Measurements from ENCODE around the gene TAF8.
"Not testable (repeated sequence)": the region's sequence is repeated elsewhere in the genome, so short reads cannot be mapped to it uniquely, and the experiment has no call there.

TAF8 gene

DNA sequence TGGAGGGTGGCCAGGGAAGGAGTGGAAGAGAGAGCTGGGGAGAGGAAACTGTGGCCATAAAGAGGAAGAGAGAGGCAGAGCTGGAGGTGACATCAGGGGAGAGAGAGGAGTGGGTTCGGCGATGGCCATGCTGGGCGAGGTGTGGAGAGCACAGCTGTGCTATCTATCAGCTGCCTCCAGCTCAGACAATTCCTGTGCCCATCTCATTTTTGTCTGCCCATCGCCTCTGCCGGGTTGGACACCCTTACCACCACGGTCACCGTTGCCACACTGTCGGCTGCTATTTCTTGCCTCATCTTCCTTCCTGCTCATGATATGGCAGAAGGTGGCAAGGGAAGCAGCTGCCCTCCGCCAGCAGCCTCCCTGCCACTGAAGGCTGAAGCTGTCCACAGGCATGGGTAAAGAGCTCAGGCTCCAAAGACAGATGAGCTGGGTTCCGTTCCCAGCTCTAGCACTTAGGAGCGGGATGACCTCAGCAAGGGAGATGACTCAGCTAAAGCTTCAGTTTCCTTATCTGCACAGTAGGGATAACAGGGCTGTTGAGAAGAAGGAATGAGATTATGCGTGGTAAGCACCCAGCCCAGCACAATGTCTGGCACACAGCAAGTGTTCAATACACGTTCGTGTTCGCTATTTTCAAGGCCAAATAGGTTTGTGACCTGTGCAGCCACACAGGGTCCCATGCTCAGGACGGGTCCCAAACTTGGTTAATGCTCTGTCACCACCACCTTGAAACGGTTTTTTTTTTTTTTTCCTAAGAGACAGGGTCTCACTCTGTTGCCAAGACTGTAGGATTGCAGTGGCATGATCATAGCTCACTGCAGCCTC, 21.9 kb upstream of the TAF8 start:
- no peak overlapping the region for H3K27ac ChIP-seq
- DNase-seq (ENCODE audit: low read depth, low spot score): no peak

DNA sequence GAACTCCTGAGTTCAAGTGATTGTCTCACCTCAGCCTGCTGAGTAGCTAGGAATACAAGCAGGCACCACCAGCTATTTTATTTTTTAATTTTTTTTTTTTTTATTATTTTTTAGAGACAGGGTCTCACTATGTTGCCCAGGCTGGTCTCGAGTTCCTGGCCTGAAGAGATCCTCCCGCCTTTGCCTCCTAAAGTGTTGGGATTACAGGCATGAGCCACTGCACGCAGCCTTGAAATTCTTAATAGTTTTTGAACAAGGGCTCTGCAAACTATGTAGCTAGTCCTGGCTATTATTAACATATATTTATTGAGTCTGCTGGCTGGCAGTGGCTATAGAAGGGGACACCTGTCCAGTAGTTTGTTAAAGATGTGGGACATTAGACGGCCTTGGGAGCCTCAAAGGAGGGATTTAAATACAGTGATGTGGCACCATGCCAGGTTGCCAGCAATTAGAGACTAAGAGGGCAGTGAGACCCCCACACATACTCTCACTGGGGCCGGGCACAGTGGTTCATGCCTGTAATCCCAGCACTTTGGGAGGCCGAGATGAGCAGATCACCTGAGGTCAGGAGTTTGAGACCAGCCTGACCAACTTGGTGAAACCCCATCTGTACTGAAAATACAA, 21.1 kb upstream of the TAF8 start:
- DNase-seq (ENCODE audit: low read depth, low spot score): no peak
- no peak overlapping the region for H3K27ac ChIP-seq

DNA sequence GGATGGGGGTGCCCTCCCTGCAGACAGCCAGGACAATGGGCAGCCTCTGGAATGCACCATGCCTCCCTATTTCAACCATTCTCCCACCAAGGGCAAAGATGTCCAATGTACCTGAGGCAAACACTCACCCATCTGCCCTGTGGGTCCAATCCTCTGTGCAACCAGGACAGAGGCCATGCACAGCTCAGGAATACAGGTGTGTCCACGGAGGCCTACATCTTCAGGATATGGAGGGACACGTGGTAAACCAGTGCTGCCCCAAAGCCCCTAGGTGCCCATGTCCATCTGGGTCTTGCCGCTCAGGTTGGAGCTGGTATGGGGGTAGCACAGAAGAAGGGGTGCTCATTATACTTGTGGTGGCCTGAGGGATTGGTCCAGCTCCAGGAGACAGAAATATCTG, 20.4 kb upstream of the TAF8 start:
- no peak overlapping the region for H3K27ac ChIP-seq
- DNase-seq (ENCODE audit: low read depth, low spot score): no peak

DNA sequence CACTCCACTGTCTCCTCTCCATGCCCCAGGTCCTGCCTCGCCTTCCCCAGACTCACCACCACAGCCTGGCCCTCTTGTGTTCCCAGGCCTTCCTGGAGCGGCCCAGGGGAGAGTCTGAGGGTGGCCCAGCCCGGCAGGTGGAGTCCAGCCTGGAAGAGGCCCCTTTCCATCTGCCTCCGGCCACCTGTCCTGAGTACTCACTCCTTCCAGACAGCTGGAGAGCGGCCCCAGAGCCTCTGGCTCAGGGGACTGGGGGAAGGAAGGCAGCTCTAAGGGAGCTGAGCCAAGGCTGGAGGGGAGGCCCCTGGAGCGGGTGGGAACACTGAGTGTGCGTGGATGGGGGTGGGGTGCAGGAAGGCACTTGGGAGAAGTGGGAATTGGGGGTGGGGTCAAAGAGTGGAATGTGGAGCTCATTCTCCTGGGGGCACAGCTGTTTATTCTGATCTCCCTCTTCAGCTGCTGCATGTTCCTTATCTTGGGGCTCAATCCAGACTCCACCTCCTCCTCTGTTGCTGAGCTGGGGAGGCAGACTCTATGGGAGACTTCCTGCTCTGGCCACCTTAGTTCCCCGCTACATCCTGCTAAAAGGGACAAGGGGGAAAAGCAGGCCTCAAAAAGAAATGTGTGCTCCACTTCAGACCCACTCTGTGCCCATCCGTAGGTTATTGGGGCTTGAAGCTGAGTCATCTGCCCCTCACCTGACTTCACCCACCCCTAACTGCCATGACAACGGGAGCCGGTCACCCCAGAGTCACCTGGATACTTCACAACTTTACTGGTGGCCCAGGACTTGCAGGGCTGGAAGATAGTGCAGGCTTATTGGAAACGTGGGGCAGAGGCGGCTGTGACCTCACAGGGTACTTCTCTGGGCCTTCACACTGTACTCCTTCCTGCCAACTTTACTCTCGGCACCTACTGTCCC, 19.5 kb upstream of the TAF8 start:
- DNase-seq (ENCODE audit: low read depth, low spot score): no peak
- H3K27ac ChIP-seq: no peak overlapping the region

DNA sequence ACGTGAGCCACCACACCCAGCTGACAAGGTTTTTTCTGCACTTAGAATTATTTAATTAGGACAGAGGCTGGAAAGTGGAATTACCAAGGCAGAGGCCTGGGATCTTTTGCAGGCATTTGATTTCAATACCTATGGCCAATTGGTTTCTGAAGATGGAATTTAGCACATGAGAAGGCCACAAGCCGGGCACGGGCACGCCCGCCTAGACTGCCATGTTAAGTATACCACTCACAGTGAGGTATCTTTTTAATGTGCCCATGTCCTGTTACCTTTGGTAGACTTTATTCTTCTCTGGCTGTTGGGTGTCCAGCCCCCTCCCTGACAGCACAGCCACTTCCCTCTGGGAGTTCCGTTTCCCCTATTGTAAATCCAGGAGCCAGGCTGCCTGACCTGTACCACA, 18.0 kb upstream of the TAF8 start:
- no peak overlapping the region for H3K27ac ChIP-seq
- DNase-seq (ENCODE audit: low read depth, low spot score): no peak

DNA sequence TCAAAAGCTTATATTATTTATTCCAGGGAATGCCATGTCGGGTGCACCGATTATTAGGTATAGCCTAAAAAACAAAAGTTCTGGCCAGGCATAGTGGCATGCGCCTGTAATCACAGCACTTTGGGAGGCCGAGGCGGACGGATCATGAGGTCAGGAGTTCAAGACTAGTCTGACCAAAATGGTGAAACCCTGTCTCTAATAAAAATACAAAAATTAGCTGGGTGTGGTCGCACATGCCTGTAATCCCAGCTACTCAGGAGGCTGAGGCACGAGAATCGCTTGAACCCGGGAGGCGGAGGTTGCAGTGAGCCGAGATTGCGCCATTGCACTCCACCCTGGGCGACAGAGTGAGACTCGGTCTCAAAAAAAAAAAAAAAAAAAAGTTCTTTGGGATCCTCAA, 12.7 kb upstream of the TAF8 start:
- not testable (repeated sequence) for DNase-seq (ENCODE audit: low read depth, low spot score); H3K27ac ChIP-seq

DNA sequence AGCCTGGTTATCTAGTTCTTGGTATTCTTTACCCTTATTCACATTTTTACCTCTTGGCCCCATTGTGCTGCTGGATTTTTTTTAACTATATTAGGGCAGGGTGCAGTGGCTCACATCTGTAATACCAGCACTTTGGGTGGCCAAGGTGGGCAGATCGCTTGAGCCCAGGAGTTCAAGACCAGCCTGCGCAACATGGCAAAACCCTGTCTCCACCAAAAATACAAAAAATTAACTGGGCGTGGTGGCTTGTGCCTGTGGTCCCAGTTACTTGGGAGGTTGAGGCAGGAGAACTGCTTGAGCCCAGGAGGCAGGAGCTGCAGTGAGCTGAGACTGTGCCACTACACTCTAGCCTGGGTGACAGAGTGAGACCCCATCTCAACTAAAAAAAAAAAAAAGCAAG, 12.2 kb upstream of the TAF8 start:
- no peak for DNase-seq (ENCODE audit: low read depth, low spot score)
- H3K27ac ChIP-seq: no peak overlapping the region

DNA sequence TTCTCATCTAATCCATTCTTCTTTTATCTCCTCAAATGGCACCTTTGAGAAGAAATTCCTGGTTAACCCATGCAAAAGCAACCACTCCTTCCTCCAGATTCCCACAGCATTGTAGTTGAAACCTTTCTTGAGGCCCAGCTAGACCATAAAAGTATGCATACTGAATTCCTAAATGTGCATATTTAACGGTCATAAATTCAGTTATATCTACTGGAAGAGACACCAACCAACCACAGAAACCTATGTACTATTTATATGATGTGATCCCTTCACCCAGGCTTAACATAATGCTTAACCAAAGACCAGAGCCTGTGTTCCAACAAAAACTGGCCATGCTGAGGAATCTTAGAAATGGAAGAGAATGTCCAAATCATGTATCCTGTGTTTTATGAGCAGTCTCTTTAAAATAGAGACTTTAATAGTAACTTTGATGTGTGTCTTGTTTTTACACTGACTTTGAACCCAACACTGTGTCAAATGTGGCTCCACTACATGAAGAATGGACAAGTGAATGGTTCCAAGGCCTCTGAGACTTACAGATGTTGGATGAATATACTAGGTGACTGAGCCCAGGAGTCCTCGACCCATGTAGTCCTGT, 11.4 kb upstream of the TAF8 start:
- no peak overlapping the region for H3K27ac ChIP-seq
- no peak for DNase-seq (ENCODE audit: low read depth, low spot score)

DNA sequence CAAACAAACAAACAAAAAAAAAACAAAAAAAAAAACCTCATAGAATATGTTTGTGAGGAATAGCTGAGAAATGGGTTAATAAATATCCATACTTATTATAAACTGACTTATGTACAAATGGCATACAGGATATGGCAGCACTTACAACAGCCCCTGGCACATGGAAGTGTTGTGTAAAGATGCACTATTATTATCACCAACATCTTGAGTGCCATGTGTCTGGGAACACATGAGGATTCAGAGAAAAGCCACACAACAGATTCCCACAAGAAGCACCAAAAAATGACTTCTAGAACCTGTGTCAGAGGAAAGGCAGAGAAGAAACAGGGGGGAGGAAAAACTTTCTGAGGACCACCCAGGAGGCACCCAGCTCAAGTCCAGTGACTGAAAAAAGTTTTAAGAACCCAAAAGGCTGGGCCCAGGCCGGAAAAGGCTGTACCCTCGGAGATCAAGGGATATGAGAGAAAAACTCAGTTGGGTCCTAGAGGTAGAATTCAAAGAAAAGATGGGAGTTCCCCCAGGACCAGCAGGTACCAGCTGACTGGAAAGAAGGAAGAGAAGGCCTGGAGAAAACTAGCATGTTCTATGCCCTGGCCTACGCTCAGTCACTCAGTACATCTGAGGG, 9.4 kb upstream of the TAF8 start:
- DNase-seq (ENCODE audit: low read depth, low spot score): no peak
- no peak overlapping the region for H3K27ac ChIP-seq

DNA sequence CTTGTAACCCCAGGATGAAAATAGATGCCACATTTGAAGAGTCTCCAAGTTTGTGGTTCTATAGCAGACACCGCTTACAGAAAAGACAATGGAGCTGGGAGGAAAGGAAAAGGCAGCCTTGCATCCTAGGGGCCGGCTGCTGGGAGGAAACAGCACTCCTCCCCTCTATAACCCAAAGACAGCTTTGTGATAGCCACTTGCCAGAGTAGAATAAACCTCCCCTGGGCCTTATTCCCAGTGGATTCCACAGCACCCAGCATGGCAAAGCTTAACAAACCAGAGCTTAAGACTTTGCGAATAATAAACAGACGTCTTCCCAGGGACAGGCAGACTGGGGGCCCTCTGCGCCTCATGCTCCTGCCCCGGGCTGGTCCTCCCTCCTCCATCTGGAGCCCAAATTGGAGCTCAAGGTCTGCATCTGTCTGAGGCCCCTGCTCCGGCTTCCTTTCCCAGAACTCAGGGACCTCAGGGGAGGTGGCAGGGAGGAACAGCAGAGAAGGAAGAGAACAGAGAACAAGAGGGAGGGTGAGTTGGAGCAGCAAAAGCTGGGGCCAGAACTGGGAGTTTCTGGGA, 8.8 kb upstream of the TAF8 start:
- no peak overlapping the region for H3K27ac ChIP-seq
- DNase-seq (ENCODE audit: low read depth, low spot score): no peak

DNA sequence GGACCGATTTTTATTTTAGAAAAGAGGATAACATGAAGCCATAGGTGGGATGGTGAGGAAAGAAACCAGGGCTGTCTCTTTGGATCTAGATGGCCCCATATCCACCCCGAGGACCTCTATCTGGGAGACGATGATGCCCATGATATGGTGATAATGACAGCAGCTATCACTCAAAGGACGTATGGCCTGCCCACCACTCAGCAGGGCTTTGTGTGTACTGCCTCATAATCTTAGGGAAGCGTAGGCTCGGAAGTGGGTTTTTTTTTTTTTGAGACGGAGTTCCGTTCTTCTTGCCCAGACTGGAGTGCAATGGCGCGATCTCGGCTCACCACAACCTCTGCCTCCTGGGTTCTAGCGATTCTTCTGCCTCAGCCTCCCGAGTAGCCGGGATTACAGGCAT, 8.2 kb upstream of the TAF8 start:
- DNase-seq (ENCODE audit: low read depth, low spot score): no peak
- no peak overlapping the region for H3K27ac ChIP-seq

DNA sequence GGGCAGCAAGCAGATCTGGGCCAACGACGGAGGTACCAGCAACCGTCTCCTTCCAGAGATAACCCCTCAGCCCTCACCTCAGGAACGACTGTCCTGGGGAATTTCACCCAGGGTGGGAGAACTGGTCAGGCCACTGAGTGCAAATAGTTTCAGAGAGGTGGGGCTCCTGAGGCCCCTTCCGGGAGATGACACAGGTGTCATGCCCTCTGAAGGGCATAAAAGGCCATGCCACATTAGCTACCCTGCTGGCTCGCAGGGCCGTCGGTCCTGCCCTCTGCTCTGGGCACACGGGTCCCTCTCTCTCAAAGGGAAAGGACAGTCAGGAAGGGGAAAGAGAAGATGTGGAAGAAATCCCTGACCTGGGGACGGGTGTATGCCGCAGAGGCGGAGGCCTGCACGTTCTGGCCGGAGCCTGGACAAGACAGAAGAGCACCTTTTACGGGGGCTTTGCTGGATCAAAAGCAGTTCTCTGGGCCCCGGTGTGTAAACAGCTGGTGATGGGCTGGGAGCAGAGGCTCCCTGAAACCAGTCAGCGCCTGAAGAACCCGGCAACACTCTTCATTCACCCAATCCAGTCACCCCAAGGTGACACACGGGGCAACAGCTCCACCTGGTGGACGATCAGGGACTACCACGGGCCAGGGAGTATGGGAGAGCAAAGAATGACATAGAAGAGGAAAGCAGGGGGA, 6.4 kb upstream of the TAF8 start:
- no peak overlapping the region for H3K27ac ChIP-seq
- no peak for DNase-seq (ENCODE audit: low read depth, low spot score)

DNA sequence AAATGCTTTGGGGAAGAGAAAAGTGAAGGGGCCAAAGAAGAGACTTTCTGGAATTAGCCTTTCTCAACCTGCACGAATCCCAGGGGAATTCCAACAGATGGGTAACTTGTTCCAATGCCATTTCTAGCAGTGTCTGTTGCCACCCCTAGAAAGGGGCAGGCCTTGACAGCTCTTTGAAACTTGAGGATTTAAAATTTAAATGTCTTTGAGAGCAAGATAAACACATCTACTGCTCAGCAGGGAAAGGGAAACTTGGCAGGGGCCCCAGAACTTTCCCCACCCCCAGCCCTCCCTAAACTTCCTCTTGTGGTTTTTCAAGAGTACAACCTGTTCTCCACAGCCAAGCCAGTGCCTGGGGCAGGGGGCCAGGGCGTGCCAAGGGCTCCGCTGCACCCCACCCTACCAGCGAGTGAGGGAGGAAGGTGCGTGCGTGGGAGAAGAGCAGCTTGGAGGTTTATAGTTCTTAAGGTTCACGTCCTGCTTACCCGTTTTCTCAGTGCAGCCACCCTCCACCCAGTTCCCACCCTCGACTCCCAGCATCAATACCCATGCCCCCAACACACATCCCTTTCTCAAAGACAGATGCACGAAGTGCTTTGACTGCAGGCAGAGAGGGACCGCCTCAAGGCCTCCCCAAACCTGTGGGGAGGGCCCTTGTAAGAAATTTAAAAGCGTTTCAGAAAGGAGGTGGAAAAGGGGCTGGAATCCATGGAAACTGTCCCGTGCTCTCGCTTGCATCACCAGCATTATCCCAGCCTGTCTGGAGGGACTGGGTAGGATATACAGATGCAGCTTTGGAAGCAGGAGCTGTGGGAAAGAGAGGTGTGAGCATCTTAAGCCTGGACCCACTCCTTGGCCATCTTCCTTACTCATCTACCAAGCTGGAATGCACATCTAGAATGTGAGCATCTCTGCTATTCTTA, 4.5 kb upstream of the TAF8 start:
- H3K27ac ChIP-seq: peak overlapping the region; percentile 84
- peak; percentile 60 for DNase-seq (ENCODE audit: low read depth, low spot score)

DNA sequence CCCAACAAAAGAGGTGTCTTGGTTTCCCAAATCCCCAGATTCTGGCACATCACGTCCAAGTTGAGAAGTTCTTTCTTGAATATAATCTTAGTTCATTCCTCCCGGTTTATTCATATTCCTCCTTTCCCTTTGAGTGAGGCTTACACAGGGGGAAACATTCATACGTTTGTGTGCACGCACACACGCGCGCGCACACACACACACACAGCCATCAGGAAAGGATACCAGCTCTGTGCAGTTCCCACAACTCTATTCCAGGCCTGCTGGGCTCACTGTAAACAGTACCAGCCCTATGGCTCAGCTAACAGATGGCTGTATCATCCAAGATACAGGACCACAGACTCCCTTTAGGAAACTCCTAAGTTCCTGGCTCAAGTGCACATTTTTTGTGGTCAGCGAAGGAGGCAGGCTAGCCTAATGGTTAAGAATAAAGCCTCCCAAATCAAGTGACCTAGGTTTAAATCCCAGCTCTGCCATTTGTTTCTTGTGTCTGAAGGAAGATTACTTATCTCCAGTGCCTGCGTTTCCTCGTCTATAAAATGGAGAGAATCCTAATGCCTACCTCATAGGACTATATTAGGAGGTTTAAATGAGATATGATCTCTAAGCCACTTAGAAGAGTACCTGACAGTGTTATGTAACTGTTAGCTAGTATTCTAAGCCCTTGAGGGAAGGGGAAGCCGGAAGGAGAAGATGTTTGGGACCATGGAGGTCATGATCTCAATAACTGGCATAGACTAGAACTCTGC, 3.7 kb upstream of the TAF8 start:
- H3K27ac ChIP-seq: peak overlapping the region; percentile 84
- DNase-seq (ENCODE audit: low read depth, low spot score): no peak

DNA sequence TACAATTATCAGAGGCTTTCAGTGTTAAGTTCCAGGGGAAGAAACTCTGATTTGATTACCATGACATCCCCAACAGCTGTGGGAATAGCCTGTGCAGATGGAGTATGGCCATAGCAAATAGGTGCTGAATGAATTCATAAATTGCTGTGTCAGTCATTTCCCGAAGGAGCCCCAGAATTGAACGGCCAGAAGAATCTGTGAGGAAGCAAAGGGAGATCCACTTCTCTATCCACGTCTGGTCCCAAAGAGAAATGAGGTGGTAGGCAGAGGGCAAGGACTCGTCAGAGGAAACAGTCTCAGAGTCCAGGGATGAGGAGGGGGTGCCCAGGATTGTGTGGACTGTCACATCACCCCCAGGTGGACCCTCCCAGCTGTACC, 3.1 kb upstream of the TAF8 start:
- DNase-seq (ENCODE audit: low read depth, low spot score): no peak
- no peak overlapping the region for H3K27ac ChIP-seq

DNA sequence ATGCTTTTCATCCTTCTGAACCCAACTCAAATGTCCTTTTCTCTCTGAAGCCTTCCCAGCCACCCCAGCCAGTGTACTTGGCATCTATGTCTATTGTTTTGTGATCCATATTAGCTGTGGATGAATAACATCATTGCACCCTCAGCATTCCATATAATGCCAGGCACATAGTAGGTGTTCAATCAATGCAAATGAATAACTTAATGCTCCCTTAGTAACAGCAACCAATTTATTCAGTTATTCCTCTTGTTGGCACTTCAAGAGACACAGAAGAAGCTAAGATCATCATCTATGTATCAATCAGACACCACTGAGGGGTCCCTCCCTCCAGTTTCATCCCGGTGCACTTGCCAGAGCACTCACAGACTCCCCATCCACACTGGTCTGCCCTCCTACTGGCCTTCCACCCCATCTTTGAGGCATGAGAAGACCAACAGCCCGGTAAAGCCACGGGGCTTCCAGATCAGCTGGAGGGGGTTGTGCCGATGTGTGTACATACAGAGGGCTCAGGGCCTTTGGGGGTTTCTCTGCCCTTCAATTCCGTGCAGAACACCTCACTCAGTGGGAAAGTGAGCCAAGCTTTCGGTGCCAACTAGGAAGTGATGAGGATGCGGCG, 2.4 kb upstream of the TAF8 start:
- no peak overlapping the region for H3K27ac ChIP-seq
- no peak for DNase-seq (ENCODE audit: low read depth, low spot score)

DNA sequence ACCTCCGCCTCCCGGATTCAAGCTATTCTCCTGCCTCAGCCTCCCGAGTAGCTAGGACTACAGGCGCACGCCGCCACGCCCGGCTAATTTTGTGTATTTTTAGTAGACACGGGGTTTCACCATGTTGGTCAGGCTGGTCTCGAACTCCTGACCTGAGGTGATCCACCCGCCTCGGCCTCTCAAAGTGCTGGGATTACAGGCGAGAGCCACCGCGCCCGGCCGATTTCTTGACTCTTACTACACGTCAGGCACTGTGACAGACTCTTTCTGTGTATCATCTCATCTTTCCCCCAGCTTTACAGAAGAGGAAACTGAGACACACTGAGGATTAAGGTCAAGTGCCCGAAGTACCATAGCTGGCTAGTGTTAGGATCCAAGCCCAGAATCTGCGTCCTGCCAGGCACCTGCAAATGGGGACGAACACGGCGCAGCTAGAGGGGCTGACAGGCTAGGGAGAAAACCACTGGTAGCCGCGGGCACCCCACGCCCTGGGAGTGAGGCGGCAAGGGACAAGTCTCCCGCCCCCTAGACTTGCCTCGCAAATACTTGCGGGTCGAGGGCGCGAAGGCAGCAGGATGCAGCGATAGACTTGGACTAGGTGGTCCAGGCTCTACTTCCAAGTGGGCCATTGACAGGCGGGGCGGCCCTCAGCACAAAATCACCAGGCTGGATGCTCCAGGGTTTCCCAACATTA, 1.1 kb upstream of the TAF8 start:
- DNase-seq (ENCODE audit: low read depth, low spot score): no peak
- H3K27ac ChIP-seq: peak overlapping the region; percentile 11
